SK-N-MC (cell line): ENCODE results near the gene SPAG8.

Experiments
- EZH2 ChIP-seq: fragments of 200-600 bp; sonication (generic); IDR thresholded peaks from one replicate; pipeline ENCODE4 v1.6.1; 2017; ENCODE audit warnings: antibody characterized with exemption
- FOXP2 ChIP-seq: optimal IDR thresholded peaks from 2 replicates; pipeline ENCODE3; 2011; ENCODE audit warnings: mild to moderate bottlenecking, moderate library complexity; ENCODE audit not compliant: insufficient read depth; ENCODE audit errors: extremely low read length, control extremely low read depth
- POLR2AphosphoS5 ChIP-seq: IDR thresholded peaks from 2 replicates; pipeline ENCODE4 v1.6.1; 2012; ENCODE audit warnings: mild to moderate bottlenecking, low read depth, low read length, borderline replicate concordance

- TF ChIP-seq EZH2 (no peak), POLR2AphosphoS5 (no peak), FOXP2 (no peak)
Measured at GRCh38 chr9:35813434-35814105, 1.5 kb upstream of the SPAG8 start.
